Activated CD4-positive, alpha-beta memory T cell treated with anti-CD3 and anti-CD28 coated beads, Interleukin-2, amount 10 ng/mL, durations not matched to agents 7 days and 5 days (primary cell): Measurements from ENCODE around the gene TERB2. TPM values are rescaled to one million over a fixed set of nuclear protein-coding genes. Genes with fewer than 3 reads are reported as not detected.
"Not testable (repeated sequence)": the region's sequence is repeated elsewhere in the genome, so short reads cannot be mapped to it uniquely, and the experiment has no call there.

Experiments used
- CTCF ChIA-PET: fragments of 350-600 bp; sonication (Branson Sonifier 250); formaldehyde crosslinking; loops from one replicate; lab custom pipeline; 2021; ENCODE audit warnings: antibody characterized with exemption, inconsistent platforms; lab: Charles Lee
- POLR2A ChIA-PET: fragments of 350-600 bp; sonication (Branson Sonifier 250); formaldehyde crosslinking; loops from one replicate; lab custom pipeline; 2021; ENCODE audit warnings: antibody characterized with exemption; lab: Charles Lee
- DNase-seq: peaks from one replicate; pipeline ENCODE4 v3.0.0-alpha.2; 2020
- H3K27ac Mint-ChIP-seq: one replicate; pipeline ENCODE4 v1.8.0; 2021; ENCODE audit warnings: mild to moderate bottlenecking, mixed read lengths
- H3K27me3 Mint-ChIP-seq: one replicate; pipeline ENCODE4 v1.8.0; 2021; ENCODE audit warnings: mixed read lengths
- H3K36me3 Mint-ChIP-seq: one replicate; pipeline ENCODE4 v1.8.0; 2021; ENCODE audit warnings: low read depth, mixed read lengths
- H3K4me1 Mint-ChIP-seq: one replicate; pipeline ENCODE4 v1.8.0; 2021; ENCODE audit warnings: mixed read lengths
- H3K4me3 Mint-ChIP-seq: one replicate; pipeline ENCODE4 v1.8.0; 2021; ENCODE audit warnings: mild to moderate bottlenecking, mixed read lengths
- H3K9me3 Mint-ChIP-seq: one replicate; pipeline ENCODE4 v1.8.0; 2021; ENCODE audit warnings: mixed read lengths
- total RNA-seq, 2 experiments: library from RNA; stranded (reverse); gene quantifications; one replicate each; pipeline ENCODE4 v1.2.3, GENCODE V29; 2021

TERB2 gene
- total RNA-seq, 2 experiments from 2014 or later = not detected

- H3K27ac Mint-ChIP-seq, DNase-seq, POLR2A ChIA-PET, H3K36me3 Mint-ChIP-seq, CTCF ChIA-PET, H3K4me3 Mint-ChIP-seq, H3K9me3 Mint-ChIP-seq: not testable (repeated sequence)
- H3K27me3 Mint-ChIP-seq = peaks cover 46% of the 10 kb centered on the region
- H3K4me1 Mint-ChIP-seq = peaks cover 10% of the 10 kb centered on the region
Measured at GRCh38 chr15:45020222-45020900, 63.9 kb downstream of the TERB2 start.

GRCh38 chr15:45020901-45021259, 64.4 kb downstream of the TERB2 start:
- POLR2A ChIA-PET, H3K9me3 Mint-ChIP-seq, H3K4me3 Mint-ChIP-seq, DNase-seq, CTCF ChIA-PET, H3K27ac Mint-ChIP-seq, H3K36me3 Mint-ChIP-seq: not testable (repeated sequence)
- Mint-ChIP-seq H3K4me1 (peaks cover 10% of the 10 kb centered on the region), H3K27me3 (peaks cover 46% of the 10 kb centered on the region)

GRCh38 chr15:45021348-45021747, 64.9 kb downstream of the TERB2 start:
- peaks cover 42% of the 10 kb centered on the region for H3K27me3 Mint-ChIP-seq
- no peak overlapping the region for H3K4me3 Mint-ChIP-seq
- H3K9me3 Mint-ChIP-seq = no peaks in the 10 kb centered on the region
- ChIA-PET CTCF (no interaction called here), POLR2A (no interaction called here)
- H3K27ac Mint-ChIP-seq = no peak overlapping the region
- H3K4me1 Mint-ChIP-seq = peaks cover 10% of the 10 kb centered on the region
- no peak for DNase-seq
- no peaks in the 10 kb centered on the region for H3K36me3 Mint-ChIP-seq

GRCh38 chr15:45022871-45023658, 66.6 kb downstream of the TERB2 start, which contains the start of gene SORD:
TSS of gene SORD (plus strand) at chr15:45023195. CDS start at chr15:45023284, 89 bp downstream.
- Mint-ChIP-seq H3K9me3 (no peaks in the 10 kb centered on the region), H3K4me1 (peaks cover 10% of the 10 kb centered on the region), H3K4me3 (peak within 1 kb of the TSS; percentile 79), H3K27ac (no peak within 1 kb of the TSS), H3K27me3 (peaks cover 25% of the 10 kb centered on the region), H3K36me3 (no peaks in the 10 kb centered on the region)
- CTCF ChIA-PET = interaction anchor here (0.5 to 2.0 kb wide), 3 partner anchors 14 to 179 kb away, joined by 3 to 11 read pairs (median 3); no protein-coding TSS in a partner anchor
- DNase-seq = peak; percentile 93
- POLR2A ChIA-PET = interaction anchor here (0.8 kb wide), 1 partner anchor 316 kb away, joined by 3 read pairs; no protein-coding TSS in a partner anchor

- Mint-ChIP-seq H3K36me3 (no peaks in the 10 kb centered on the region), H3K4me3 (peak overlapping the region; percentile 79), H3K9me3 (no peaks in the 10 kb centered on the region), H3K27me3 (peaks cover 18% of the 10 kb centered on the region), H3K4me1 (peaks cover 10% of the 10 kb centered on the region), H3K27ac (no peak overlapping the region)
- DNase-seq = no peak
- CTCF ChIA-PET = interaction anchor here (0.5 to 2.0 kb wide), 2 partner anchors 13 to 179 kb away, joined by 3 to 11 read pairs; no protein-coding TSS in a partner anchor
- POLR2A ChIA-PET = interaction anchor here (0.8 kb wide), 1 partner anchor 317 kb away, joined by 3 read pairs; no protein-coding TSS in a partner anchor
Measured at GRCh38 chr15:45023659-45024225, 67.3 kb downstream of the TERB2 start.

- H3K9me3 Mint-ChIP-seq, H3K4me3 Mint-ChIP-seq, CTCF ChIA-PET, H3K27ac Mint-ChIP-seq, DNase-seq, POLR2A ChIA-PET, H3K36me3 Mint-ChIP-seq: not testable (repeated sequence)
- H3K27me3 Mint-ChIP-seq = peaks cover 11% of the 10 kb centered on the region
- H3K4me1 Mint-ChIP-seq = peaks cover 10% of the 10 kb centered on the region
Measured at GRCh38 chr15:45024649-45025048, 68.2 kb downstream of the TERB2 start.

GRCh38 chr15:45025627-45026026, 69.1 kb downstream of the TERB2 start:
- H3K4me1 Mint-ChIP-seq = peaks cover 10% of the 10 kb centered on the region
- H3K9me3 Mint-ChIP-seq = not testable (repeated sequence)

GRCh38 chr15:45026651-45027190, 70.2 kb downstream of the TERB2 start:
- peaks cover under 1% of the 10 kb centered on the region for H3K27me3 Mint-ChIP-seq
- peaks cover 5% of the 10 kb centered on the region for H3K36me3 Mint-ChIP-seq
- no peak for DNase-seq
- peaks cover 10% of the 10 kb centered on the region for H3K4me1 Mint-ChIP-seq
- no peaks in the 10 kb centered on the region for H3K9me3 Mint-ChIP-seq
- H3K27ac Mint-ChIP-seq = no peak overlapping the region
- H3K4me3 Mint-ChIP-seq = no peak overlapping the region
- ChIA-PET CTCF (no interaction called here), POLR2A (no interaction called here)

More at GRCh38 chr15:45025627-45026026, 69.1 kb downstream of the TERB2 start:
- H3K36me3 Mint-ChIP-seq, H3K27ac Mint-ChIP-seq, H3K27me3 Mint-ChIP-seq, DNase-seq, POLR2A ChIA-PET, H3K4me3 Mint-ChIP-seq: not testable (repeated sequence)
- CTCF ChIA-PET = interaction anchor here (0.7 kb wide), 1 partner anchor 22 kb away, joined by 6 read pairs; no protein-coding TSS in a partner anchor

GRCh38 chr15:45027220-45027619, 70.7 kb downstream of the TERB2 start:
- H3K4me3 Mint-ChIP-seq = no peak overlapping the region
- ChIA-PET POLR2A (no interaction called here), CTCF (interaction anchor here (1.4 kb wide), 1 partner anchor 174 kb away, joined by 4 read pairs; no protein-coding TSS in a partner anchor)
- H3K27ac Mint-ChIP-seq = no peak overlapping the region
- H3K27me3 Mint-ChIP-seq = no peaks in the 10 kb centered on the region
- no peak for DNase-seq
- H3K36me3 Mint-ChIP-seq = peaks cover 5% of the 10 kb centered on the region
- H3K9me3 Mint-ChIP-seq = no peaks in the 10 kb centered on the region
- H3K4me1 Mint-ChIP-seq = peaks cover 10% of the 10 kb centered on the region

Other genes starting within 250 kb of the TERB2 start
- gene PATL2, start 245.4 kb upstream of the TERB2 start, total RNA-seq = 10 to 100 TPM; 36.3 to 36.8 TPM
- 1,000 to 10,000 TPM; 9,723 to 9,975 TPM for gene B2M, start 245.2 kb upstream of the TERB2 start, total RNA-seq
- gene TRIM69, start 220.2 kb upstream of the TERB2 start, total RNA-seq = 10 to 100 TPM; 83.4 to 88.2 TPM
- gene SORD, start 66.5 kb downstream of the TERB2 start, total RNA-seq = 1 to 10 TPM; 5.2 to 5.9 TPM
- under 1 TPM in 1 of 2 experiments, not detected in 1; 0.23 TPM for gene DUOX2, start 157.5 kb downstream of the TERB2 start, total RNA-seq
- gene DUOXA2, start 157.6 kb downstream of the TERB2 start, total RNA-seq = not detected
- not detected for gene DUOXA1, start 173.2 kb downstream of the TERB2 start, total RNA-seq
- under 1 TPM in 1 of 2 experiments, not detected in 1; 0.08 TPM for gene DUOX1, start 173.3 kb downstream of the TERB2 start, total RNA-seq
- 1 to 10 TPM; 1.7 to 2.0 TPM for gene SHF, start 231.3 kb downstream of the TERB2 start, total RNA-seq